Endothelial cell of umbilical vein (primary cell): ENCODE data around the gene NR3C1. TPM values are rescaled to one million over a fixed set of nuclear protein-coding genes. Genes with fewer than 3 reads are reported as not detected.

Experiments used
- BruUV-seq: library from RNA; stranded (reverse); fragments of 400-500 nt; replicated peaks from 2 replicates; lab custom pipeline; 2021; lab: Mats Ljungman, UMichigan
- CTCF ChIA-PET: fragments of 300-600, 350-600 bp; sonication (Branson Sonifier 250); formaldehyde crosslinking; loops from one replicate; lab custom pipeline; 2021; ENCODE audit warnings: antibody characterized with exemption, inconsistent platforms; lab: Charles Lee
- POLR2A ChIA-PET: fragments of 300-600, 350-600 bp; sonication (Branson Sonifier 250); formaldehyde crosslinking; loops from one replicate; lab custom pipeline; 2021; ENCODE audit warnings: antibody characterized with exemption, inconsistent platforms; lab: Charles Lee
- DNase-seq: peaks from one replicate; pipeline ENCODE4 v3.0.0-alpha.2; 2011; ENCODE audit warnings: low read depth, low spot score
- FAIRE-seq: peaks from 2 replicates; lab custom pipeline; 2011; peaks lifted over from hg19 to GRCh38; lab: Jason Lieb, UNC
- H2AFZ ChIP-seq: 2 replicates; pipeline ENCODE4 v1.6.0; 2012; ENCODE audit warnings: low read depth, low read length, control low read depth, inconsistent platforms
- H3K27ac ChIP-seq: 2 replicates; pipeline ENCODE4 v1.5.1; 2011; ENCODE audit warnings: low read depth, mild to moderate bottlenecking, control low read depth, low read length, moderate library complexity; ENCODE audit not compliant: insufficient read depth
- H3K27me3 ChIP-seq, 2 experiments: 2 replicates each; pipeline versions ENCODE4 v1.6.0 to v1.6.1; 2011; ENCODE audit warnings: low read length in 2 of 2, mixed read lengths in 1 of 2; ENCODE audit not compliant: control insufficient read depth in 2 of 2, insufficient read depth in 2 of 2
- H3K36me3 ChIP-seq, 2 experiments: 2 replicates in 1 of 2; 3 replicates in 1 of 2; pipeline ENCODE4 v1.5.1; 2011; ENCODE audit warnings: low read length in 2 of 2, mild to moderate bottlenecking in 1 of 2, moderate library complexity in 1 of 2; ENCODE audit not compliant: control insufficient read depth in 2 of 2, insufficient read depth in 2 of 2; ENCODE audit errors: extremely low read depth in 1 of 2
- H3K4me1 ChIP-seq: 3 replicates; pipeline ENCODE4 v1.5.1; 2011; ENCODE audit warnings: mild to moderate bottlenecking, low read length; ENCODE audit not compliant: control insufficient read depth, insufficient read depth; ENCODE audit errors: extremely low read depth
- H3K4me2 ChIP-seq: 2 replicates; pipeline ENCODE4 v1.6.1; 2011; ENCODE audit warnings: low read length, control low read depth, mixed read lengths; ENCODE audit not compliant: insufficient read depth
- H3K4me3 ChIP-seq, 3 experiments: fragments of 200-600 bp in 1 of 3; sonication (generic), shearing (Covaris generic) in 1 of 3; replicated peaks in 1 of 3; 2 replicates each; pipeline ENCODE4 v1.5.1; 2011 to 2016; ENCODE audit warnings: control low read depth in 3 of 3, low read length in 3 of 3, mild to moderate bottlenecking in 2 of 3, inconsistent platforms in 1 of 3, low read depth in 1 of 3, moderate library complexity in 1 of 3; ENCODE audit not compliant: insufficient read depth in 1 of 3
- H3K79me2 ChIP-seq: 2 replicates; pipeline ENCODE4 v1.6.0; 2012; ENCODE audit warnings: low read length, inconsistent platforms; ENCODE audit not compliant: control insufficient read depth, insufficient read depth
- H3K9ac ChIP-seq: replicated peaks from 2 replicates; pipeline ENCODE3; 2011; ENCODE audit warnings: low read length, control low read depth; ENCODE audit not compliant: insufficient read depth; ENCODE audit errors: extremely low read depth
- H3K9me1 ChIP-seq: replicated peaks from 3 replicates; pipeline ENCODE4 v1.6.0; 2011; ENCODE audit warnings: mild to moderate bottlenecking, low read length; ENCODE audit not compliant: control insufficient read depth, insufficient read depth; ENCODE audit errors: extremely low read depth
- H3K9me3 ChIP-seq: replicated peaks from 2 replicates; pipeline ENCODE4 v1.5.1; 2012; ENCODE audit warnings: low read length, inconsistent platforms; ENCODE audit not compliant: control insufficient read depth, insufficient read depth
- H4K20me1 ChIP-seq: replicated peaks from 2 replicates; pipeline ENCODE3; 2011; ENCODE audit warnings: mild to moderate bottlenecking, low read length; ENCODE audit not compliant: control insufficient read depth, insufficient read depth; ENCODE audit errors: extremely low read depth
- CTCF ChIP-seq, 2 donors: IDR thresholded peaks; 1 replicate in 1 of 2; 2 replicates in 1 of 2; pipeline ENCODE4 v1.5.1; 2011; ENCODE audit warnings: low read length in 2 of 2, mild to moderate bottlenecking in 2 of 2, moderate library complexity in 2 of 2, control low read depth in 1 of 2, inconsistent platforms in 1 of 2, low read depth in 1 of 2; ENCODE audit not compliant: insufficient read depth in 1 of 2; ENCODE audit errors: extremely low read depth in 1 of 2
- EZH2 ChIP-seq: IDR thresholded peaks from 2 replicates; pipeline ENCODE4 v1.6.1; 2012; ENCODE audit warnings: borderline replicate concordance, low read depth, mild to moderate bottlenecking, moderate library complexity, low read length, inconsistent platforms; ENCODE audit not compliant: severe bottlenecking
- FOS ChIP-seq: IDR thresholded peaks from 2 replicates; pipeline ENCODE4 v1.6.1; 2011; ENCODE audit warnings: mild to moderate bottlenecking, low read length, moderate library complexity, borderline replicate concordance; ENCODE audit not compliant: insufficient read depth
- GATA2 ChIP-seq: IDR thresholded peaks from 2 replicates; pipeline ENCODE4 v1.7.0; 2011; ENCODE audit warnings: low read depth, mild to moderate bottlenecking, moderate library complexity, mixed read lengths, low read length; ENCODE audit not compliant: insufficient read length, insufficient read depth
- JUN ChIP-seq: IDR thresholded peaks from 2 replicates; pipeline ENCODE4 v1.6.1; 2011; ENCODE audit warnings: borderline replicate concordance, low read depth; ENCODE audit not compliant: insufficient read length, insufficient read depth
- MAX ChIP-seq: IDR thresholded peaks from 2 replicates; pipeline ENCODE4 v1.6.1; 2011; ENCODE audit not compliant: insufficient read depth, insufficient read length
- MYC ChIP-seq: IDR thresholded peaks from one replicate; pipeline ENCODE4 v1.6.1; 2011; ENCODE audit warnings: mild to moderate bottlenecking, low read depth, low read length
- POLR2A ChIP-seq: IDR thresholded peaks from 2 replicates; pipeline ENCODE4 v1.6.1; 2012; ENCODE audit warnings: low read depth, mild to moderate bottlenecking, control low read depth, low read length
- POLR2AphosphoS5 ChIP-seq: IDR thresholded peaks from 2 replicates; pipeline ENCODE4 v1.6.1; 2012; ENCODE audit warnings: low read depth, mild to moderate bottlenecking, control low read depth, low read length, moderate library complexity; ENCODE audit not compliant: insufficient read depth
- dilution Hi-C: fragments of 300-500 bp; cut with MboI; formaldehyde crosslinking; loops from one replicate; pipeline ENCODE4 v1.15.0; 2019; ENCODE audit warnings: low sequenced_read_pairs; ENCODE audit not compliant: extremely low pct_ligation_motif_present
- intact Hi-C: fragments of 100-400 bp; cut with micrococcal nuclease; formaldehyde crosslinking; loops from one replicate; pipeline ENCODE4 v1.10.0; 2022
- polyA plus RNA-seq, 4 experiments: library from polyadenylated mRNA; depleted of rRNA in 3 of 4; stranded (reverse) in 3 of 4; unstranded in 1 of 4; fragments of >200 nt; gene quantifications; 2 replicates each; pipeline versions ENCODE4 v1.2.1 to v1.2.3, GENCODE V29; 2011 to 2012; ENCODE audit warnings: missing spikeins in 1 of 4
- total RNA-seq: library from RNA; stranded (reverse); gene quantifications from 2 replicates; pipeline ENCODE4 v1.2.3, GENCODE V29; 2021

Gene NR3C1
- total and polyA plus RNA-seq, 2 donors (not counting 3 experiments of a cell fraction or from before 2014, with no cell fraction given): 4.1 to 17.0 TPM

- BruUV-seq: no TSS peak
- Histone ChIP-seq H2AFZ (no peak overlapping the region), H3K27me3 (no peaks in the 10 kb centered on the region), H3K4me3 (no peak overlapping the region), H3K9me1 (no peaks in the 10 kb centered on the region), H4K20me1 (no peaks in the 10 kb centered on the region), H3K36me3 (no peaks in the 10 kb centered on the region), H3K79me2 (no peaks in the 10 kb centered on the region), H3K9me3 (no peaks in the 10 kb centered on the region), H3K9ac (no peak overlapping the region), H3K4me2 (no peak overlapping the region), H3K27ac (no peak overlapping the region), H3K4me1 (no peaks in the 10 kb centered on the region)
- CTCF ChIA-PET: no interaction called here
- POLR2A ChIA-PET: no interaction called here
- TF ChIP-seq MAX: no peak
- TF ChIP-seq FOS: no peak
- TF ChIP-seq POLR2A: no peak
- TF ChIP-seq GATA2: no peak
- TF ChIP-seq JUN: no peak
- TF ChIP-seq MYC: no peak
- TF ChIP-seq CTCF (IDR thresholded peaks at IDR 0.05; ENCODE audit: extremely low read depth in 1 of 2, insufficient read depth in 1 of 2, low read depth in 1 of 2, low read length in 2 of 2): no peak
- TF ChIP-seq POLR2AphosphoS5: no peak
- TF ChIP-seq EZH2: no peak
- intact Hi-C loops: no loop called here
- dilution Hi-C loops: no loop called here
- DNase-seq: no peak
- FAIRE-seq: no peak
Measured at GRCh38 chr5:143235423-143235822, 168.1 kb downstream of the NR3C1 start.
